ENCODE measurements around the gene YKT6.
"Not testable (repeated sequence)": the region's sequence is repeated elsewhere in the genome, so short reads cannot be mapped to it uniquely, and the experiment has no call there.

The YKT6 gene

GRCh38 chr7:44200699-44201461, at the start of gene YKT6:
Gene YKT6, plus strand, starts transcription at chr7:44200978. Its CDS starts 158 bp downstream, at chr7:44201136.
- peak; percentile 92 for DNase-seq (ENCODE audit: low read depth)

- no peak for DNase-seq (ENCODE audit: low read depth)
These were observed 48.8 kb upstream of the YKT6 start for GRCh38 chr7:44151956-44152355.

- DNase-seq (ENCODE audit: low read depth) = no peak
These were observed 47.5 kb upstream of the YKT6 start for GRCh38 chr7:44152971-44153947.

- DNase-seq (ENCODE audit: low read depth) = no peak
These were observed 46.8 kb upstream of the YKT6 start for GRCh38 chr7:44153948-44154335.

GRCh38 chr7:44154703-44155102, 46.1 kb upstream of the YKT6 start:
- no peak for DNase-seq (ENCODE audit: low read depth)

- DNase-seq (ENCODE audit: low read depth) = no peak
These were observed 45.3 kb upstream of the YKT6 start for GRCh38 chr7:44155191-44156185.

- DNase-seq (ENCODE audit: low read depth) = no peak
These were observed 44.2 kb upstream of the YKT6 start for GRCh38 chr7:44156453-44157010.

- DNase-seq (ENCODE audit: low read depth) = no peak
These were observed 43.4 kb upstream of the YKT6 start for GRCh38 chr7:44157116-44158080.

GRCh38 chr7:44158096-44158872, 42.5 kb upstream of the YKT6 start:
- no peak for DNase-seq (ENCODE audit: low read depth)

- no peak for DNase-seq (ENCODE audit: low read depth)
These were observed 41.7 kb upstream of the YKT6 start for GRCh38 chr7:44158873-44159631.

- no peak for DNase-seq (ENCODE audit: low read depth)
These were observed 40.8 kb upstream of the YKT6 start for GRCh38 chr7:44159824-44160630.

GRCh38 chr7:44161371-44161770, 39.4 kb upstream of the YKT6 start:
- DNase-seq (ENCODE audit: low read depth) = no peak

- no peak for DNase-seq (ENCODE audit: low read depth)
These were observed 38.6 kb upstream of the YKT6 start for GRCh38 chr7:44162179-44162578.

- no peak for DNase-seq (ENCODE audit: low read depth)
These were observed 37.9 kb upstream of the YKT6 start for GRCh38 chr7:44162785-44163395.

GRCh38 chr7:44163591-44163990, 37.2 kb upstream of the YKT6 start:
- no peak for DNase-seq (ENCODE audit: low read depth)

- no peak for DNase-seq (ENCODE audit: low read depth)
These were observed 32.9 kb upstream of the YKT6 start for GRCh38 chr7:44167920-44168319.

GRCh38 chr7:44171901-44172300, 28.9 kb upstream of the YKT6 start:
- not testable (repeated sequence) for DNase-seq (ENCODE audit: low read depth)
